ENCODE results near the gene TMF1. TPM values are rescaled to one million over a fixed set of nuclear protein-coding genes. Genes with fewer than 3 reads are reported as not detected.
A peak's percentile ranks its signal among the peaks of the same experiment; 100 is the strongest.

Gene TMF1
- total RNA-seq, 1 experiment from 2014 or later: 50.2 TPM

- no peak for TF ChIP-seq CTCF (IDR thresholded peaks at IDR 0.05; ENCODE audit: unreplicated experiment)
- Mint-ChIP-seq H3K9me3 (ENCODE audit: unreplicated experiment) (no peaks in the 10 kb centered on the region), H3K27me3 (ENCODE audit: insufficient read depth, unreplicated experiment) (no peaks in the 10 kb centered on the region), H3K36me3 (ENCODE audit: insufficient read depth, unreplicated experiment) (peaks cover 32% of the 10 kb centered on the region), H3K27ac (ENCODE audit: low read depth, unreplicated experiment) (peak overlapping the region; percentile 85), H3K4me1 (ENCODE audit: insufficient read depth, unreplicated experiment) (peaks cover 52% of the 10 kb centered on the region), H3K4me3 (ENCODE audit: unreplicated experiment) (peak overlapping the region; percentile 81)
- TSS peak; percentile 79 for BruUV-seq (replicated peaks)
- intact Hi-C loops (cut with micrococcal nuclease): loop anchor here (5.0 kb wide), 2 partner anchors 36 to 74 kb away; partner anchors contain the start of genes EOGT and LMOD3
- peak; percentile 99 for DNase-seq (ENCODE audit: unreplicated experiment)
- POLR2A ChIA-PET: interaction anchor here (0.6 to 18.0 kb wide), 25 partner anchors 6 to 780 kb away, joined by 3 to 371 read pairs (median 5); partner anchors contain the start of genes EOGT, TMF1 and UBA3
- CTCF ChIA-PET: interaction anchor here (0.6 to 0.9 kb wide), 5 partner anchors 9 to 1821 kb away, joined by 3 to 5 read pairs (median 3); partner anchors contain the start of gene EOGT
These were observed 33.9 kb upstream of the TMF1 start for GRCh38 chr3:69085833-69086722.

GRCh38 chr3:69085168-69085832 lies 33.2 kb upstream of the TMF1 start:
- TF ChIP-seq CTCF (IDR thresholded peaks at IDR 0.05; ENCODE audit: unreplicated experiment): no peak
- POLR2A ChIA-PET: interaction anchor here (0.6 to 18.0 kb wide), 23 partner anchors 10 to 781 kb away, joined by 3 to 371 read pairs (median 5); partner anchors contain the start of genes EOGT and TMF1
- BruUV-seq (replicated peaks): TSS peak; percentile 38
- Mint-ChIP-seq H3K36me3 (ENCODE audit: insufficient read depth, unreplicated experiment) (peaks cover 25% of the 10 kb centered on the region), H3K9me3 (ENCODE audit: unreplicated experiment) (no peaks in the 10 kb centered on the region), H3K4me1 (ENCODE audit: insufficient read depth, unreplicated experiment) (peaks cover 46% of the 10 kb centered on the region), H3K27ac (ENCODE audit: low read depth, unreplicated experiment) (peak overlapping the region; percentile 85), H3K27me3 (ENCODE audit: insufficient read depth, unreplicated experiment) (no peaks in the 10 kb centered on the region), H3K4me3 (ENCODE audit: unreplicated experiment) (peak overlapping the region; percentile 81)
- intact Hi-C loops (cut with micrococcal nuclease): loop anchor here (5.0 kb wide), 2 partner anchors 37 to 73 kb away; partner anchors contain the start of genes EOGT and LMOD3
- CTCF ChIA-PET: interaction anchor here (0.8 to 1.2 kb wide), 3 partner anchors 33 to 84 kb away, joined by 3 to 5 read pairs (median 3); partner anchors contain the start of gene EOGT
- DNase-seq (ENCODE audit: unreplicated experiment): peak; percentile 43

- intact Hi-C loops (cut with micrococcal nuclease): loop anchor here (1.0 to 5.0 kb wide), 4 partner anchors 32 to 118 kb away; partner anchors contain the start of genes EOGT, LMOD3 and TMF1
- Mint-ChIP-seq H3K4me1 (ENCODE audit: insufficient read depth, unreplicated experiment) (peaks cover 39% of the 10 kb centered on the region), H3K9me3 (ENCODE audit: unreplicated experiment) (no peaks in the 10 kb centered on the region), H3K4me3 (ENCODE audit: unreplicated experiment) (peak within 1 kb of the TSS; percentile 81), H3K27me3 (ENCODE audit: insufficient read depth, unreplicated experiment) (no peaks in the 10 kb centered on the region), H3K36me3 (ENCODE audit: insufficient read depth, unreplicated experiment) (peaks cover 17% of the 10 kb centered on the region), H3K27ac (ENCODE audit: low read depth, unreplicated experiment) (peak within 1 kb of the TSS; percentile 85)
- CTCF ChIA-PET: interaction anchor here (0.5 to 1.2 kb wide), 5 partner anchors 13 to 83 kb away, joined by 3 to 4 read pairs (median 3); no protein-coding TSS in a partner anchor
- POLR2A ChIA-PET: interaction anchor here (0.6 to 18.0 kb wide), 22 partner anchors 10 to 580 kb away, joined by 3 to 371 read pairs (median 5); partner anchors contain the start of genes EOGT and TMF1
- TF ChIP-seq CTCF (IDR thresholded peaks at IDR 0.05; ENCODE audit: unreplicated experiment): no peak
- peak; percentile 92 for DNase-seq (ENCODE audit: unreplicated experiment)
- no TSS peak for BruUV-seq (replicated peaks)
These were observed 32.4 kb upstream of the TMF1 start, which contains the start of gene ARL6IP5 for GRCh38 chr3:69084326-69085167. TSS of gene ARL6IP5 (plus strand) at chr3:69084937. CDS start at chr3:69085048, 111 bp downstream.

Measured in MCF 10A (cell line).